IPS DF 19.7 (cell line): ENCODE results near the gene SLC25A3.
"Not testable (repeated sequence)": the region's sequence is repeated elsewhere in the genome, so short reads cannot be mapped to it uniquely, and the experiment has no call there.

Source experiments
- DNase-seq: peaks from one replicate; pipeline ENCODE4 v3.0.0-alpha.2; 2013; ENCODE audit warnings: low read depth, low spot score

Gene SLC25A3

GRCh38 chr12:98594050-98594835 is 757 bp downstream of the SLC25A3 start:
- DNase-seq: no peak

- DNase-seq: no peak
Measured at GRCh38 chr12:98595243-98595988, 1.9 kb downstream of the SLC25A3 start.

DNA sequence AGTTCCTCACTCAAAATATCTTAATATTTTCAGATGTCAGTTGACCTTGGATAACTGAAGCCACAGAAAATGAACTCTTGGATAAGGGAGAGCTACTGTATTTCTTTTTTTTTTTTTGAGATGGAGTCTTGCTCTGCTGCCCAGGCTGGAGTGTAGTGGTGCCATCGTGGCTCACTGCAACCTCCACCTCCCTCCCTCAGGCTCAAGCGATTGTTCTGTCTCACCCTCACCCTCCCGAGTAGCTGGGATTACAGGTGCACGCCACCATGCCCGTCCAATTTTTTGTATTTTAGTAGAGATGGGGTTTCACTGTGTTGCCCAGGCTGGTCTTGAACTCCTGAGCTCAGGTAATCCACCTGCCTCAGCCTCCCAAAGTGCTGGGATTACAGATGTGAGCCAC is 3.8 kb downstream of the SLC25A3 start:
- DNase-seq: not testable (repeated sequence)

GRCh38 chr12:98601924-98602323 is 8.4 kb downstream of the SLC25A3 start:
- DNase-seq: no peak

DNA sequence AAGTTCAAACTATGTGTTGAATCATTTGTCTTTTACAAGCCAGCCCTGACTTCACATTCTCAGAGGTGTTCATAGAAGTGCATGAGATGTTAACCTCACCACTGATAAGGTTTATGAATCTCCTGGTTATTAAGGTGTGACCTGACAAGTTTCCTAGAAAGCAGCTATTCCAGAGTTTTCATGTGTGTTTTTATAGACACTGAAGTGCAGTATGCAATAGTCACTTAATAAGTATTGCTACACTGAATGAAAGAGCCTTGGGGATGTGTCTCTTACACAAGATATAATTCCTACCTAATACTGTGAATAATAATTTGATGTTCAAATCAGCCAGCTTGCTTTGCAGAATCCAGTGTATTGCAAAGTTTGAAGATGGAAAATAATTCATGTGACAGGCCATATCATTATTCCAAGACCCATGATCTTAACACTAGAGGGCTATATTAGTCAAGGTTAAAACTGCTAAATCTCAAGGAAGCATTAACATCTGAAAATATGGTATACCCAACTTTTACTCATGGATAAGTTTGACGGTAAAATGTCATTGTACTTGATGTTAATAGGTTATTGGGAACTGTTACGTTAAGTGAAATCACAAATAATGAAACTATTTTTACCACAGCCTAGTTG is 13.0 kb downstream of the SLC25A3 start:
- DNase-seq: no peak

DNA sequence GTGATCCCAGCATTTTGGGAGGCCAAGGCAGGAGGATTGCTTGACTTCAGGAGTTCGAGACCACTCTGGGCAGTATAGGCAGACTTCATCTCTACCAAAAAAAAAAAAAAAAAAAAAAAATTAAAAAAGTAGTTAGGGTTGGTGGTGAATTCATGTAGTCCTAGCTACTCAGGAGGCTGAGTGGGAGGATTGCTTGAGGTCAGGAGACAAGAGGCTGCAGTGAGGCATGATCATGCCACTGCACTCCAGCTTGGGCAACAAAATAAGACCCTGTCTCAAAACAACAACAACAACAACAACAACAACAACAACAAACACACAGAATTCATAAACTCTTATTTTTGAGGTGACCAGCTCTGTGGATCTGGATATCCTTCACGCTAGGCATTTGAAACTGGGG is 17.1 kb downstream of the SLC25A3 start:
- no peak for DNase-seq

DNA sequence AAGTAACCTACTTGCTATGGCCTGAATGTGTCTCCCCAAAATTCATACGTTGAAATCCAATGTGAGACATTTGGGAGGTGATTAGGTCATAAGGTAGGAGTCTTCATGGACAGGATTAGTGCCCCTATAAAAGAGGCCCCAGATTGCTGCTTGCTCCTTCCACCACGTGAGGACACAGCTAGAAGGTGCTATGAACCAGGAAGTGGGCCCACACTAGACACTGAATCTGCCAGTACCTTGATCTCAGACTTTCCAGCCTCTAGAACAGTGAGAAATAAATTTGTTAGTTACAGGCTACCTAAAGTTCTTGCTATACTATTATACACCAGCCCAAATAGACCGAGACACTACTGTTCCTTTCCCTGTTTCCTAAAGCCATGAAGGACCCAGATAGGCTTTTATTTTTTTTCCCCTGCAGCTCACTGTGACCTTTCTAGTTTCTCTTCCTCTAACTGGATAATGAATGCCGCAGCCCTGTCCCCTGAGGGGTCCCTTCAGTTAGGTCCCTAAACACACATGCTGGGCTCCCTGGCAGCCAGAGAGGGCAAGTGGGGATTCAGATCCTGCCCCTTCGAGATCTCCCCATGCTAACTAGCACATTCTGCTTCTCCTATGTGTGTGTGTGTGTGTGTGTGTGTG is 19.3 kb downstream of the SLC25A3 start:
- no peak for DNase-seq

- no peak for DNase-seq
Measured at GRCh38 chr12:98618952-98619351, 25.5 kb downstream of the SLC25A3 start.

DNA sequence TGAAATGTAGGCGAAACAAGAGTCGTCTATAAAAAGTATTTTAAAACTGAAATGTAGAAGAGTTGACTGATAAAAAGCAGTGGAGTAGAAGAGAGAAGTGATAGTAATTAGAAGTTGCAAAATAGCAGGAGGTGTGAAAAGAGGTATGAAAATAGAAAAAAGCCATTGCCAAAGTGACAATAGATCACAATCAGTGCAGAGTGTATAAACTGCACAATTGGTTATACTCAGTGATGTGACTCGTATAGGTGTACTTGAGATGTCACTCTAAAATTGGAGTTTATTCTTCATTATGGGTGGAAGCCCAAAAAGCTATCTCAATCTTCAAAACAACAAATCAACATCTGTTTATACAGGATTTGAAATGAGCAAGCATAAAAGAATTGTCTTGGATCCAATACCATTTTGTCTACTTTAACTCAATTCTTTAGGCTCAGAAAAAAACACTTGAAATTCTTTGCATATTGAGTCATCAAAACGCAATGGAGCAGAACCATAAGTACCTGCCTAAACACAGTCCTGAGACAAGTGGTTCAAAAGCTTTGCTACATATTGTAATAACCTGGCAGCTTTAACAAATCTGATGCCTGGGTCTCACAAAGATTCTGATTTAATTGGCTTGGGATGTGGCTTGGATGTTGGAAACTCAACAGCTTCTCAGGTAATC is 42.3 kb downstream of the SLC25A3 start:
- DNase-seq: no peak

- DNase-seq: no peak
Measured at GRCh38 chr12:98637068-98637467, 43.6 kb downstream of the SLC25A3 start.

DNA sequence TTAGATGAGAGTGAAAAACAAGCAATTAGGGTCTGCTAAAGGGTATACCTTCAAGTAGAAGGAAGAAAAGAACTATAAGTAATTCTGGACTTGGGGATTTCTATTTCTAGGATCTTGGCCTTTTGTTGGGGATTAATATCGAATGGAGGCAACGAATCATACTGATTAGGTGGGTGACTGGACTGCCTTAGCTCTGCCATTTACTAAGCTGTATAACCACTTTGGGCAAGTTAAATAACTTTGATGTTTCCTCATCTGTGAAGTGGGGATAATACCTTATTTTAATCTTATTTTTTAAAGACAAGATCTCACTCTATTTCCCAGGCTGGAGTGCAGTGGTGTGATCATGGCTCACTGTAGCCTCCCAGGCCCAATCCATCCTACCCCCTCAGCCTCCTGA is 44.5 kb downstream of the SLC25A3 start:
- no peak for DNase-seq

DNA sequence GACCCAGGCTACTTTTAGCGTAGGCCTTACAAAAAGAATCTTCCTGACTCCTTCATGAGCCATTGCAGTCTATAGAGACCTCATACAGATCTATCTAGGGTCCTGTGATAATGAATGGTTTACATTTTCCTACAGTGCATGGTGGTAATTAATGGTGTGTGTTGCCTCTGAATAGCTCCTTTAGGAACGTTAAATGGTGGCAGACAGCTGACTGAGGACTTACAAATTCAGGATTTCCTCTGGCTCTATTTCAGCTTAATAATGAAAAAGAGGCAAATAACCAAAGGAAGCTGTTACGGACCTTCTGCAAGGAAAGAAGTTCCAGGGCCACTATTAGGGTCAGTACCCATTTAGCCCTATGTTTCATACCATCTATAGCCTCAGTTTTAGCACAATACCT is 46.0 kb downstream of the SLC25A3 start:
- no peak for DNase-seq

DNA sequence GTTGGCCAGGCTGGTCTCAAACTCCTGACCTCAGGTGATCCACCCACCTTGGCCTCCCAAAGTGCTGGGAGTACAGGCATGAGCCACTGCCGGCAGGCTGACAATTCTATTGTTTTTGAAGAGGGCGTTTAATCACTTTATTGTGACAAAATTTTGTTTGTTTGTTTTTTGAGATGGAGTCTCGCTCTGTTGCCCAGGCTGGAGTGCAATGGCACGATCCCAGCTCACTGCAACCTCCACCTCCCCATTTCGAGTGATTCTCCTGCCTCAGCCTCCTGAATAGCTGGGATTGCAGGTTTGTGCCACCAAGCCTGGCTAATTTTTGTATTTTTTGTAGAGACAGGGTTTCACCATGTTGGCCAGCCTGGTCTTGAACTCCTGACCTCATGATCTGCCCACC is 49.3 kb downstream of the SLC25A3 start:
- DNase-seq: not testable (repeated sequence)

GRCh38 chr12:98644433-98644711 is 50.9 kb downstream of the SLC25A3 start:
- no peak for DNase-seq

GRCh38 chr12:98644712-98645571 is 51.5 kb downstream of the SLC25A3 start, which contains the start of the genes APAF1 and IKBIP:
Gene APAF1, plus strand, starts transcription at chr12:98645290. Its CDS starts 3,070 bp downstream, at chr12:98648360.
Gene IKBIP, minus strand, starts transcription at chr12:98644788. Its CDS starts 87 bp downstream, at chr12:98644701.
- DNase-seq: peak; percentile 75

DNA sequence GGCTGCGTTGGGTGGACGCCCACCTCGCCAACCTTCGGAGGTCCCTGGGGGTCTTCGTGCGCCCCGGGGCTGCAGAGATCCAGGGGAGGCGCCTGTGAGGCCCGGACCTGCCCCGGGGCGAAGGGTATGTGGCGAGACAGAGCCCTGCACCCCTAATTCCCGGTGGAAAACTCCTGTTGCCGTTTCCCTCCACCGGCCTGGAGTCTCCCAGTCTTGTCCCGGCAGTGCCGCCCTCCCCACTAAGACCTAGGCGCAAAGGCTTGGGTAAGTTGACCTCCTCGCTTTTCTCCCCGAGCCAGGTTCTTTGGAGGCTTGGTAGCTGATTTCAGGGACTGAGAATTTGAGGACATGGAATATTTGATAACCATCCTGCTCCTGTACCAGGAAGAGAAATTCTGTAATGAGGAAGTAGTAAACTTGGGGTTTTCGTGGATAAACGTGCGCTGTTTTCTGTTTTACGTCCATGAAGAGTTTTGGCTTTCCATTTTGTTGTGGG is 52.1 kb downstream of the SLC25A3 start:
- DNase-seq: no peak

DNA sequence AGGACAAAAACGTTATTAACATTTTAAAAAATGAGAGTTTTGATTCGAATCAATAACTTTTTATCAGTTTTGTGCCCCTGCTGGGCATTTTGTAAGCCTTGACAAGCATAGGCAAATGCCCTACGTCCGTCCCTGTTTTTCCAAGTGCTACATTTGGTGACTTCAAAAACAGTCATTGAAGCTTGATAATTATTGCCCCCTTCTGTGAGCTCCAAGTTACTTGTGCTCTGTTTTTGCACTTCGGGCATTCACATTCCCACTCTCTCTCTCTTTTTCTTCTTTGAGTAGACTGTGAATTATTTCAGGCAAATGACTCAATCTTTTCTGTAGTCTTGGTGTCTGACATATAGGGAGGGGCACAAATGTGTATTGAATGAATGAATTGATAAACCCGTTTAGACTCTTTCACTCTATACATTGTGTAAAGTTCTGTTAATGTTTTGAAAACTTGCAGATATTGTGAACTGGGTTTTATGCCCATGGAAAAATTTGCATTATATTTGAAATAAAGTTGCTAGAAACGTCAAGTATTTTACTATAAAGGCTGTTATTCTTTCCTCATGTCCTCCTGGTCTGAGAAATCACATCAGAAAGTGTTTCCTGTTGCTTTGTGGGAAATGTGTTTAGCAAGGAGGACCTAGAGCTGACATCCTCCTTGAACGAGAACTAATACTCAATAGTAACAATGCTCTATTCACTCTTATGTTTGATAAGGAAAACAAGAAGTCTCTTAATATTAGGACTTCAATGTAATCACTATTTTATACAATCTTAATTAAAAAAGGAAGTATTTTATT is 53.0 kb downstream of the SLC25A3 start:
- DNase-seq: no peak

DNA sequence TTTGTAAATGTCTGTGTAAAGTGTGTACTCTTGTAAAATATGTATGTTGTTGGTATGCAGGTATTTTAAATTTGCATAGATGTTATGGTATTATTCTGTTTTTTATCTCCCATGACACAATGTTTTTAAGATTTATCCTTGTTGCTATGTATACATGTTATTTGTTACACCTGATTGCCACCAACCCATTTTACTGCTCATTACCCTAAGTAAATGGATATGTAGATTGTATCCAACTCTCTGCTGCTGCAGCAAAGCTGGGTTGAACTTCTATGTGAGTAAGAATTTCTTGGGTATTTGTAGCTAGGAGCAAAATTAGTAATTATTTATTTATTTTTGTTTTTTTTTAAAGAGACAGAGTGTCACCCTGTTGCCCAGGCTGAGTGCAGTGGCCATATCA is 57.8 kb downstream of the SLC25A3 start:
- DNase-seq: no peak

DNA sequence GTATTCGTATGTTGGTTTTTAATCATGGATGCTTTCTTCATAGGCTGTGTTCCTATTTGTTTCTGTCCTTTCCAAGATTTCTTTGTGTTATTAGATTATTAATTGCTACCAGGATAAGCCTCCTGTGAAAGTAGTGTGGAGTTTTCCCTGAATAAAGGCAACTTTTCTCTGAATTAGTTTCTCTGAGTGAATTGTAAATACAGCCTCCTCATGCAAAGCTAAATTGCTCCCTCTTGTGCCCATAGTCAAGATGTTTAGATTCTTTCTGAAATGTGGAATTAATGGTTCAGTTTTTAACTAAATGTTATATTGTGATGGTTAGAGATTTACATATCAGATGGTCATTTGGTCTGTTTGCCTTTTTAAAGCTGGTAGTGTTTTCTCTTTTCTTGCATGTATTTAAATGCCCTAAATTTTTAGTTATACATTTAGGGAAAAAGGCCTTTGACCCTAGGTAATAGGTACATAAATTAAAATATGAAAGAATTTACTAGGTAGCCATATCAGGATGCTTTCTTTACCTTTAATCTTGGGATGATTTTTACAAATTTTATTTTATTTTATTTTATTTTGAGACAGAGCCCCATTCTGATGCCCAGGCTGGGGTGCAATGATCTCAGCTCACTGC is 60.5 kb downstream of the SLC25A3 start:
- peak; percentile 7 for DNase-seq
